ENCODE data around the gene LEMD1.

The LEMD1 gene, protein sequence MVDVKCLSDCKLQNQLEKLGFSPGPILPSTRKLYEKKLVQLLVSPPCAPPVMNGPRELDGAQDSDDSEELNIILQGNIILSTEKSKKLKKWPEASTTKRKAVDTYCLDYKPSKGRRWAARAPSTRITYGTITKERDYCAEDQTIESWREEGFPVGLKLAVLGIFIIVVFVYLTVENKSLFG

DNA sequence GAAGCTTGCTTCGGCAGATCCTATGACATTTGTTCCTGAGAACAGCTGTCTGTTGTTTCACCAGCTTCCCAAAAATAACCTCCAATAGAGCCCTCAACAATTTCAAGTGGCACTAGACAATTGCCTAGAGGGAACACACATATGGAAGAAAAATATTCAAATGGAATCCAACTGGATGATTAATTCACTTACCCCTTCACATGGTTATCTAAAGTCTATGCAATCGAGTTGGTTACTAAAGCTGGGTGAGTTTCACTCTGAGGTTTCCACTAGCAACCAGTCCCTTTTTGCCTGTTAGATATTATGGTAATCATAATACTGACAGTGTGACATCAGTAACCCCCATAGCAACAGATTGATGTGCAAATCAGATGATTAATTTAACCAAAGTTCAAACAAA lies at the start of gene LEMD1:
Gene LEMD1, minus strand, starts transcription at position 259 of the 400 bp plus-strand sequence. CDS start 1,520 bp downstream, outside the sequence.
- DNase-seq = peak; percentile 81

DNA sequence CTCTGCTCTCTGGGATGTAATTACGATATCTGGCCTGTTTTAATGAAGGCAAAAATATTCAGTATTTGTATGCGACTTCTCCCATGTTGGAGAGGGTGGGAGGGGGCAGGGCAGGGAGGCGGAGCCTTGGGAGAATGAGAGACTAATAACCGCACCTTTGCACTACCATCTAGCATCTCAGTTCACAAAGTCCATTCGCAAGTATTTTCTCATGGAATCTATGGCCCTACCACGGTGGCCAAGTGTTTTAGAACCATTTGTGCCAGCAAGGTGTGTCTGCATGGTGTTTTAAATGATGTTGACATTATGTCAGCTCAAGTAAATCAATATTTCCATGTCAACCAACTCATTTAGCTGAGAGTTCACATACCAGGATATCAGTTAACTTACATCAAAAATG lies 48.3 kb upstream of the LEMD1 start:
- no peak for DNase-seq

DNA sequence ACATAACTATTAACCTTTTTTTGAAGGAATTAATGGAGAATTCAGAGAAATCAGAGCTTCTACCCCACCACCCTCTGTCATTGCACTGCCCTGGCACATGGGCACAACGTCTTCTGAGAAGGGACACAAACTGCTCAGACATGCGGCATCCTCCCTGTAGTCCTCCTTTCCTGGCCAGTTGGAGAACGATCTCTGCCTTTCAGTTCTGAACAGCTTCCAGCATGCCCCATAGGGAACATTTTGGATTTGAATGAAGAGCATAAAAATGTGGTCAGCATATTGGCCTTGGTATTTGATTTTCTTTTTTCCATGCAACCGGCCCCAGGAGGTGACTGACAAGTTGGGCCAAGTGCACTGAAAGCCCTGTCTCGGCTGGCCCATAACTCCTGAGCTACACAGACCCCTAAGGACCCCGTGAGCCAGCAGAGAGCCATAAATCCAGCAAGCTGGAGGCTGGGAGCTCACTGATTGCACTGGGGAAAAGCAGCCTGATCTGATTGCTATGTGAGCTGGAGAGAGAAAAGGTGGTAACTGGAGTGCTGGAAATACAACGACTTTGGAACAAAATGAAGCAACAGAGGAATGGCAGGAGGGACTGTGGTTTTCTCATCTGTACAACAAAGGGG lies 44.9 kb upstream of the LEMD1 start:
- no peak for DNase-seq

DNA sequence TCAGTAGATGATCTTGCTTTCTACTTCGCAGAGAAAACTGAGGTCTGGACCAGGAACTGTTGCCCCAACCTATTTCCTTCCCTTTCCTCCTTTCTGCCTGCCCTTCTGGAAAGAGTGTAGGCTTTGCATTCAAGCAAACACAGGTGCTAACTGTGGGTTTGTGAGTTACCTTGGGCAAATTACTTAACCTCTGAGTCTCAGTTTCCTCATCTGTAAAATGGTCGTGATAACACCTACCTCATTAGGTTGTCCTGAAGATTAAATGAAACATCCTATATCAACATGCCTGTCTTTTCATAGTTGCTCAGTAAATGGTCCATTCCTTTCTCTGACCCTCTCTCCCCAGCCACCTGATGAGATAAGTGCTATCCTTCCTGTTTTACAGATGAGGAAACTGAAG lies 43.5 kb upstream of the LEMD1 start:
- DNase-seq = no peak

DNA sequence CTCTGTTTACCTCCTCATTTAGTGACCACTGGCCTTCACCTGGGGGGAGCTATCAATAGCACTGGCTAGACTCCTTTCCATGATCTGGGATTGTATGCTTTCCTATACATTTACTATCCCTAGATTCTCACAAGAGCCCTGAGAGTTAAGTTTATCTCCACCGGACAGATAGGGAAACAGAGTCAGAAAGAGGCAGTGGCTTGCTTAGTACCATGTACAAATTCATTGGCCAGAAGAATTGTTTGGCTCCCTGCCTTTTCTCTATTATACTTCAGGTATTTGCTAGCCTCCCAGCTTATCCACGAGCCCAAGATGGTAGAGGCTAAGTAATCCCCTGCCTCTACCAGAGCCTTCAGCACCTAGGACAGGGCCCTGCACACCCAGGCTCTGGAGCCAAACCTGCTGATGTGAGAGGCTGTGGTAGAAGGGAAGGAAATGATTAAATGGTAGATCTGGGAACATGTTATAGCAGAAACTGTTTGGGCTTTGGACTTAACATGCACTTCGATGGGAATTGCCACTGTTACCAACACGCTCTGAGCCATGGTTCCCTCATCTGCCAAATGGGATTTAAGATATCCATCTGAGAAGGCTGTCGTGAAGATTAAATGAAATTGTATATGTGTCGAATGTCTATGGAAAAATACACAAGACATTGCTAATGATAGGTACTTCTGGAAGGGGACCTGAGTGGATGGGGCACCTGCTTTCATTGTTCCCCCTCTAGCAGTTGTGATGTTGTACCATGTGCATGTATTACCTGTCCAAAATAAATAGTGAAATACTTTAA lies 37.1 kb upstream of the LEMD1 start:
- DNase-seq = no peak

DNA sequence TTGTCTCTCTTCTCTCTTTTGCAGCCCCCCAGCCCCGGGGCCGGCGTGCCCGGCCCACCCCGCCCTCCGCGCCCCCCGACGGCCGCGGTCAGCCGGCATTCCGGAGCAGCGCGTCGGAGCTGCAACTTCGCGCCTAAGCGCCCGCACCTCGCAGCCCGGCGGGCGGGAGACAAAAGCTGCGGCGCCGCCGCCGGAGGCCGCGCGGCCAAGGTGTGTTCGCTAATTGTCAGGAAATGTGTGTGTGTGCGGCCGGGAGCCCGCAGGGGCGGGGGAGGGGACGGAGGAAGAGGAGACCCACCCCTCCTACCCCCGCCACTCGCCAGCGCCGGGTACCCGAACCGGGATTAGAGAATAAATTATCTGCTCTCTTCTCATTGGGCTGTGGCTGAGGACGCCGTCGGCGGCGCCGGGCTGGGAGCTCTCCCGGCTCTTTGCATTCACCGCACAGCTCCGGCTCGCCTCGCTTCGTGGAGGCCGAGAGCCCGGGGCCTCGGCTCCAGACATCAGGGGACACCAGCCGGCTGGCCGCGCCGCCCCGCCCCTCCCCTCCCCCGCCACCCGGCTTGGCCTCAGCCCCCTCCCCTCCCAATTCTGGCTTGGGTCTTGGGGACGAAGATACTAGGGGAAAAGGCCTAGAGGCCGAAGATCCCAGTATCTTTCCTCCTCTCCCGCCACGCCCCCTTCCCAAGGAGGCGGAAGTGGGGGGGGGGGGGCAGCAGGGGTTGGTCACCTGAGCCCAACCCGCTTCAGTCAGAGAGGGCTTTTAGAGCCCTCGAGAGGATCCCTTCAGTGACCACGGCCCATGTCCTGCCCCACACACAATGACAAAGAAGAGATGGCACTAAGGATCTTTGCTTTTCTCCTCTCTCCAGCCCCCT lies 35.3 kb upstream of the LEMD1 start:
- DNase-seq = peak; percentile 72

DNA sequence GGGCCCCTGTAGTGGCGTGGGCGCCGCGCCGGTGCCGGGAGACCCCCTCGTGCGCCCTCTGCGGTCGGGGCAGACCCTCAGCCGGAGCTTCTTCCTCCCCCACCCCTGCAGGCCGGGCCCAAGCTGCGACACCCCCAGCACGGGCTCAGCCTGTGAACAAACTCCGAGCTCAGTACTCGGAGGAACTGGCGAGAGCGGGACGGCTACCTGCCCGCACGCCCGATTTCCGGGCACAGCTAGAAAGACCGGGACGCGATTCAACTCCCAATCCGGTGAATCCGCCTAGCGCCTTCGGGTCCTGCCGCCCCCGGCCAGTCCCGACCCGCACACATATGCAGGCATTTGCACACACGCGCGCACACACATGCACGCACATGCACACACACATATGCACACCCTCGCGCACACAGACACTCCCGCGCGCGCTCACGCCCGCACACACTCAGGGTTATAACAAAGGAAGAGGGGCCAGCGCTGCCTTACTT lies 34.6 kb upstream of the LEMD1 start:
- DNase-seq = peak; percentile 6

DNA sequence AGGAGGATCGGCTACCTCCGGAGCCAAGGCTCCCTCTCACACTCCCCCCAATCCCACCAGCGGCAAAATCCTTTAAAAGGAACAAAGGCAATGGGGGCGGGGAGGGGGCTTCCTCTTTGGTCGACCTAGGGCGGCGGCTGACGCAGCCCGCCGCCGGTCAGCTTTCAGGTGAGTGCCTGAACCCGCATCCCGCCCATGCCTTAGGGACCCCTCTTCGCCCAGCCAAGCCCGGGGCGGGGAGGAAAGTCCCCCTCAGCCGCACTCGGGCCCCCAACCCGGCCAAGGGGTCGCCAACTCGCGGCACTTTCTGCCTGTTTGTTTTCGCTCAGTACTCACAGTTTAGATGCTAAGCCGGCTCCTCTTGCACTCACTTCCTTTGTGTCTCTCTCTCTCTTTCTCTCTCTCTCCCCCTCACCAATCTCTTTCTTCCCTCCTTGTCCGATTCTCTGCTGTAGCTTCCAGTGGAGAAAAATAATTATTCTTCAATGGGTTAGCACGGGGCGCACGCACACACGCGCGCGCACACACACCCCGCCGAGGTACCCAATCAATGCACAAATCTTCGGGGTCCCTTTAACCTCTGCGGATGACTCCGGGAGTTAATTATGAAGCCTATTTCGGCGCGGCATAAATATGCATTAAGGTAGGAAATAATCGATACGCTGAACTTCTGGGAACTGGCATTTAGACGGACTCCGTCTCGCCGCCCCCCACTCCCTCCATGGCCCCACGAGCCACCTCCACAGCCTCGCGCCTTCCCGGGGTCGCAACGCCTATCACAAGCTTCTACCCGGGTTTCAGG lies 33.9 kb upstream of the LEMD1 start, which contains the start of gene BLACAT1:
Gene BLACAT1, minus strand, starts transcription at position 465 of the 802 bp plus-strand sequence.
- DNase-seq = no peak

DNA sequence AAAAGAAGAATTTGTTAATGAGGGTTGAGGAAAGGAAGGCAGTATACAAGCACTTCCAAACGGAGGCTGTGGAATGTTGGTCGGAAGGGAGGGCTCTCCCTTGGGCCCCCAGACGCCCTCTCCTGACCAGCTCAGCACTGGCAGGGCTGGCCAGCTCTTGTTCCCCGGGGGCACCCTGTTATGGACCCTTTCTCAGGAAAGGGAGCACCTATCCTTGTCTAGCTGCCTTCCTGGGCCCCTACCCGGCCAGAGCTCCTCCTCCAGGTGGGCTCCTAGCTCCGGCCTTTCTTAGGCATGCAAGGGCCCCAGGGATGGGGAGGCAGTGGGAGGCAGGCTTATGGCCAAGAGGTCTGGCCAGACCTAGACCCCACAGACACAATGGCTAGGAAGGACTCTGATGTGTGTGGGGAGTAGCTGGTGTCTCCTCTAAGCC lies 33.1 kb upstream of the LEMD1 start:
- no peak for DNase-seq

DNA sequence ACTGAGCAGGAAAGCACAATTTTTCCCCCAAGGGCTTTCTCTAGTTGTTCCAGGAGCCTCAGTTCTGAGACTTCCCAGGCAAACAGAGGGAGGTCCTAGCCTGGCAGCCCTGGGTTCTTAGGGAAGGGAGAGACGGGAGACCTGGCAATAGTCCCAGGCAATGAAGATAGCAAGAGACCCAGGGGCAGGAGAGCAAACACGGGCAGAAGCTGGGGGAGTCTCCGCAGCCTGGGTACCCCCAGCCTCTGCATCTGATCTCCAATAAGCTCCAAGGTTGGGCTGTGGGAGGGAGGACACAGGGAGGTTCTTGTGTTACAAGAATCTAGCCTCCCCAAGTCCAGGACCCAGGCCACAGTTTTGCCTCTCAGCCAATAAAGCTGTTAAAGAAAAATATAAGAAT lies 31.6 kb upstream of the LEMD1 start:
- peak; percentile 19 for DNase-seq

DNA sequence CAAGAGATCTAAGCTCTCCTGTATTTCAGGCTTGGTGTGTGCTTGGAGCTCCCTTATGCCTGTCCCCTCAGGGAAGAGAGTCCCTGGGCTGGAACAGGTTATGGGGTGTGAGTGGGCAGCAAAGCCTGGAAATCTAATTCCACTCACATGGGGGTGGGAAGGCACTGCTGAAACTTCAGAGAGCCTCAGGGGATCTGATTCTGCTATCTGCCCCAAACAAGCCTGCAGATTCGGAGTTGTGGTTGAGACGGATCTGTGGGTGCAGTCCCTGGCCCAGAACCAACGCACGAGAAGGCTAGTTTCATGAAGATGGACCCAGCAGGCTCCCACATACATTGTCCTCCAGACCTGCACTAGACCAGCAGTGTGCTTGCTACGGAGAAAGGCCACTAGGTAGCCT lies 31.1 kb upstream of the LEMD1 start:
- no peak for DNase-seq

DNA sequence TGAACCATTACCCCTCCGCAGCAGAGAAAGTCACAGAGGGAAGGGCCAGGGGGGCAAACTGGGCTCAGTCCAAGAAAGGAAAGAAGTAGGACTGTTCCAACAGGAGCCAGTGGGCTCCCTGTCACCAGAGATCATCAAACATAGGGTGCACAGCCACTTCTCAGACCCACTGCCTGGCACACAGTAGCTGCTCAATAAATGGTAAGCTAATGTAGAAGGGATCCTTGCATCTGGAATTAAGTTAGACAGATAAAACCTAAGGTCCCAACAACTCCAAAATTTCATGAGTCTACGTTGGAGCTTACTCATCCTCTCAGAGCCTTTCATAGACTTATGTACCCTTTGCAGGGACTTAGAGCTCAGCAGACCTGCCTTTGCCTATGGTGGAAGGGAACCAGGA lies 30.5 kb upstream of the LEMD1 start:
- DNase-seq = no peak

DNA sequence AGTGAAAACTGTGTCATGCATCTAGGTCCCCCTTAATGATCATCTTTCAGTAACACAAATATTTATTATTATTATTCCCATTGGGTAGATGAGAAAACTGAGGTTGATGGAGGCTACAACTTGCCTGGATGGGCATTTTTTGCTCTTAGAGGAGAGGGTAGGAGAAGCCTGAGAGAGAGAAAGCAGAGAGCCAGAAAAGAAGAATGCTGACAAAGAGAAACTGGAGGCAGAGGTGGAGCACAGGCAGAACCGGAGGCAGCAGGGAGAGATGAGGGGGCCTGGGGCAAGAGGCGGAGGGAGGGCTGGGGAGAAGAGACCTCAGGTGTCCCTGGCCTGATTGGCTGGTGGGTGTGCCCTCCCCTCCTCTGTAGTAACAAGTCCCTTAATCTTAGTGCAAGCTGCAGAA lies 29.9 kb upstream of the LEMD1 start:
- no peak for DNase-seq

DNA sequence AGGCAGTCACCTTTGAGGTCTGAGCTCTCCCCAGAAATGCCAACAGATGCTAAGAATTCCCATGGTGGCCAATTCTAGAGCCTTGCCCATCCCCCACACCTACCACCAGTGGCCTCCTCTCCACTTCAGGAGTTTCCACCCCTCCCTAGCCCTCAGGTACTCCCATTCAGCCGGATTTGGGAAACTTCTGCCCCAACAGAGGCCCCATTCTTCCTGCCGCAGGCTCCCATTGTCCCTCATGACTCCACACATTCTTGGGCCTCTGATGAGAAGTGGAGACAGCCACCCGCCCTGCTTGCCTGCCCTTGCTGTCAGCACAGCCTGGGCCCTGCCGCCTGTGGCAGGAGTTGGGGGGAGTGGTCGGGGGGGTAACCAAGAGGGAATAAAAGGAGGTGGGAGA lies 29.3 kb upstream of the LEMD1 start:
- DNase-seq = no peak

DNA sequence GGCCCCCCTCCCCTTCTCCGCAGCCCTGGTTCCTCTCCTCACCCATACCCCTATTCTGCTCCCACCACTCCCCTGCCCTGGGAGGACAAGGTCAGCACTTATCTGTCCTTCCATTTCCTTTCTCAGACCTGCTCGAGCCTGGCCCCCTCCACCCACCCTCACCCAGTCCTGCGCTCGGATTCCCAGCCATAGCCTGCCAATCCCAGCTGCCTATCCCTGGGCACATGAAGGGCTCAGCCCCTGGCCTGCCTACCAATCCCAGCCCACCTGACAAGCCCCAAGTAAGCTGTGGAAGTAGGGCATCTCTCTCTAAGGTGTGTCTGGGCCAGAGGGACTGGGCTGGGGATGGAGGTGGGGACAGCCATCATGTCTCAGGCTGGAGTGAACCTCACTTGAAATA lies 28.6 kb upstream of the LEMD1 start:
- DNase-seq = no peak

DNA sequence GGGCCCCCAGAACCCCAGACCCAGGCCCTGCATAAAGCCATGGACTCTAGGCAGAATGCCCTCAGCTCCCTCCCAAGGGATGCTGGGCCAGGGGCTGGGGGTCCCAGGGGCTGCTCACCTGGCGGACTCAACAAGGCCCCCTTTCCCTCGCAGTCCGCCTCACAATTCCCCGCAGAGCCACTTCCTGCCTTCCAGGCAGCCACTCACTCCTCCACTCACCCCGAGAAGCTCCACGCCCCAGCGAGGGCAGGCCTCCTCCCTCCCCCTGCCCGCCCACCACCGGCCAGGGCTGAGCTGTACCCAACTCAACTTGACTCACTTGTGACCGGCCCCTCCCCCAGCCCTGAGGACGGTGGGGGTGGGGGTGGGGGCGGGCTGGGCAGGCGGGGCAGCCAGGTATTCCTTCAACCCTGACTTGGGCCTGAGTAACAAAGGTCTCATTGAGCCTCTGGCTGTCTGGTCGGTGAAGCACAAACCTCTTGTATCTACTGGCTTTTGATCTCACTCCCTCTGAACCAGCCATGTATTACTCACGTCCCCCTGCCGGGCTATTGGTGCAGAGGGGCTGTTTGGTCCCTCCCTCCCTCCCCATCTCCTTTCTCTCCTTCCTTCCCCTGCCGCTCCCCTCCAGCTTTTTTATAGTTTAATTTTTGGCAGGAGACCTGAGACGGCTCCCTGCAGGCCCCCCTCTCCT lies 28.0 kb upstream of the LEMD1 start:
- no peak for DNase-seq

DNA sequence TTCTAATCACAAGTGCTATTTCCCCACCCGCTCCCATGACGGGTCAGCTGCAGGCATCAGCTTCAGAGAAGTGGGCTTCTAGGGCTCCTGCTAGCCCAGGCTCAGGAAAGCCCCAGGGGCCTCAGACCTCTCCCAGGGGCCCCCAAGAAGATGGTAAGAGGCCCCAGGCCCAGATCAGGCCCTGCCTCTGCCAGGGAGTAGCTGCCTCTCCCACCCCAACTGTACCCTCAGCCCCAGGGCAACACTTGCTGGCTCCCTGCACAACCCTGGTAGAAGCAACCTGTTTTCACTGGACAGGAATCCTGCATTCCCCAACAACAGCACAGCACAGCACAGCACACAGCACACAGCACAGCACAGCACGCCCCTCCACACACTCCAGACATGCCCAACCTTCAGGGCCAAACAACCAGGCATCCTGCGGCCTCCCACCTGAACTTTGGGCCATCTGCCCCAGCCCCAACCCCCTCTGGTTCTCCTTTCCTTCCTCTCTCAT lies 27.4 kb upstream of the LEMD1 start:
- DNase-seq = no peak

DNA sequence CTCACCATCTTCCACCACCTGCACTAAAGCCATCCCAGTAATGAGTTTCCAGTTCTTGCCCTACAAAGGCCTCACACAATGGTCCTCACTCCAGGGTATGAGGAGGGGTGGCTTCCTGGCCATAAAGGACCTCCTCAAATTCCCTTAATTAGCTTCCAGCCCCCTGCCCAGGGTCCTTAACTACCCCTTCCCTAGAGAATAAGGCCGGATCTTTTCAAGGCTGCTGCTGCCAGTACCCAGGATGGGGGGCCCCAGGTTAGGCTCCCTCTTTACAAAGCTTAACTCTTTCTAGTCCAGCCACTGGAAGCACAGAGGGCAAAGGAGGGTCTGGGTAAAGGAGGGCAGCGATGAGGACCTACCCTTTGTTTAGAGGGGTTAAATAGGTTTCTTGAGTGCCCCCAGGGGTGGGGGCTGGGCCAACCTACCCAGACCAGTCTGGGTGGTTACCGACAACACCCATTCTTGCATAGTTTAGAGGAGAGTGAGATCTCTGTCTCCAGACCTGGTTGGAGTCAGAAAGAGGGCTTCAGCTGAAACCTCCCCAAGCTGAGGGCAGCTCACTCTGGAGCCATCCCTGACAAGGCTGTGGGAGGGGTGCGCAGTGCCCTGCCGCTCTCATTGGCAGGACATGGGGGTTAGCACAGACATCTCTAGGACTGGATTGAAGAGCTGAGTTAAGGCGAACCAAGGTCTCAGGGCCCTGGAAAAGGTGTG lies 26.8 kb upstream of the LEMD1 start:
- DNase-seq = no peak

DNA sequence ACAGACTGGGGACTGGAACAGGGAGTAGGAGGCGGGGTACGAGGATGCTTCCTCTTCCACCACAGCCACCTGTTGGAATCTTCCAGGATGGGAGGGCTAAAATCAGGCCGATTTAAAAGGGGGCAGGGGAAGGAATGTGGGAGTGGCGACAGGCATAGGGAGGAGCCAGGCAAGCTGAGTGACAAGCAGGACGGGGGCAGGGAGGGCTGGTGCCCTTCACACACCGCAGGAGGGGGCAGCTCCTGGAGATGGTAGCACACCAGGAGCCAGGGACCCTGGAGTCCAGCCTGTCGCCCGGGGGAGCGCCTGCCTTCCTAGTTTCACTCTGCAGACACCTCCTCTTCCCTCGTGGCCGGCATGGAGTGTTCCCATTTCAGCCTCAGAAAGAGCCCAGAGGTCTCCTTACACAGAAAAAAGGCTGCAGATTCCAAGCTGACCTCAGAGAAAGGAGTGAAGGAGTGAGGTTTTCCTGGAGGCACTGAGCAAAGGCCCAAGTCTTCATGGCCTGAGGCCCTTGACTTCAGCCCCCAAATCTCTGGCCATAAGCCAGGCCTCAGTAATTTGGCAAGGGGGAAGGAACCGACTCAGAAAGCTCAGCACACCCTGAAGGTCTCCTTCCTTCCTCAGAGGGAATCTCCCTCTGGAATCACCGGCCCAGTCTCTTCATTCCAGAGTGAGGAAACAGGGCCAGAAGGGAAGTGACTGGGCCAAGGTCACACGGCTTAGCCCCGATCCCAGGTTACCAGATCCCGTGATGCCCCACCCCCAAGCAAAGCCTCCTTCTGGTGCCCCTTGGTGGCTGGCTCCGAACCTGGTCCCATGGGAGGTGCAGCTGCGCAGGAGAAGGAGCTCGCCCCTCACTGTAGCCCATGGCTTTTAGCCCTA lies 25.8 kb upstream of the LEMD1 start:
- DNase-seq = no peak

DNA sequence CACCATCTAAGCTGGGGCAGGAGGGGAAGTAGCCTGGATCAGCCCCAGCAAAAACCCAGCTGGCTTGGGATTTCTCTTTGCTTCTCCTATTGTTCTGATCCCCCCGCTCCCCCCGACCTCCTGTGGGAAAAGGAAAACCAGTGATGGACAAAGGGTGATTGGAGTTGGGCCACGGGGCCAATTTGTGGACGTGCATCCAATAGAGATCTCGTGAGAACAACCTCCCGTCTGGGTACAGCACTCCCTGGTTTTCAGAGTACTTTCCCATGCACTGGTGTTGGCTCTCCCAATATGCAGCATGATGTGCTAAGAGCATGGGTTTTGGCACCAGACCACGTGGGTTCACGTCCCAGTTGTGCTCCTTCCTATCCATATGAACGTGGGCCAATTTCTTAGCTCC lies 25.0 kb upstream of the LEMD1 start:
- no peak for DNase-seq
